Suppressor macrophage treated with lipopolysaccharide for 4 hours (primary cell): ENCODE measurements around the gene CDK2AP2.

ENCODE experiments used
- DNase-seq: peaks from one replicate; pipeline ENCODE4 v3.0.0-alpha.2; 2020

Gene CDK2AP2

DNA sequence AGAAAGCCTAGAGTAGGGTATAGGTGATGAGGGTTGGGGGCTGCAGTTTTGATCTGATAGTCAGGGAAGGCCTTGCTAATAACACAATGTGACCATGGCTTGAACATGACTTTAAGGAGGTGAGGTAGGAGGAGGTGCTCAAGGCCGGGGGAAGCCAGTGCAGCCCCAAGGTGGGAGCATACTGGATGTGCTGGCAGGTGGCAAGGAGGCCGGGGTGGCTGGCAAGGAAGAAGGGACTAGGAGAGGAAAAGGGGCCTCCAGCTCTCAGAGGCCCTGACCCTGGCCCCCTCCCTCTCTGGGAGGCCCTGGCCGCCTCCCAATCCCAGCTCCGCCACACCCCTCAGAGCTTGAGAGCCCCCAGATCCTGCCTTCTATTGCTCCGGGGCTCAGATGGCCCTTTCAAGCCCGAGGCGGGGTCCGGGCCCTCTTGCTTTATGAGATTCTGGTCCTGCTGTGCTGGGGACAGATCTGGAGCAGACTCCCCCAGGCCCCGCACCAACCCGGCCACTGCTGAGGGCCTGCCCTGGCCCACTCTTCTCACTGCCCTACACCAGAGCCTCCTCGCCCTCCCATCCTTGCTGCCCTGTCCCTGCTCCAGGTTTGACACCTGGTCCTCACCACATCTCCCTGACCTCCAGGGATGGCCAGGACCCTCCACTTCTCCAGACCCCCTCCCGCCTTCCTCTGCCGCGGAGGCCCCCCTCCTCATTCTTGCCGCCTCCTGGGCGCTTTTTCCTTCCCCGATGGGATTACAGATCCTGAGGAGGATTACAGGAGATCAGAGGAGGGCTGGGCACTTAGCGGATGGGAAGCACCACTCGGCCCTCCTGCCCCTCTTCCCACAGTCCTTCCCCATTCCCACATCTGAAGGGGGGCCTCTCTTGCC, 4.6 kb downstream of the CDK2AP2 start:
- no peak for DNase-seq

DNA sequence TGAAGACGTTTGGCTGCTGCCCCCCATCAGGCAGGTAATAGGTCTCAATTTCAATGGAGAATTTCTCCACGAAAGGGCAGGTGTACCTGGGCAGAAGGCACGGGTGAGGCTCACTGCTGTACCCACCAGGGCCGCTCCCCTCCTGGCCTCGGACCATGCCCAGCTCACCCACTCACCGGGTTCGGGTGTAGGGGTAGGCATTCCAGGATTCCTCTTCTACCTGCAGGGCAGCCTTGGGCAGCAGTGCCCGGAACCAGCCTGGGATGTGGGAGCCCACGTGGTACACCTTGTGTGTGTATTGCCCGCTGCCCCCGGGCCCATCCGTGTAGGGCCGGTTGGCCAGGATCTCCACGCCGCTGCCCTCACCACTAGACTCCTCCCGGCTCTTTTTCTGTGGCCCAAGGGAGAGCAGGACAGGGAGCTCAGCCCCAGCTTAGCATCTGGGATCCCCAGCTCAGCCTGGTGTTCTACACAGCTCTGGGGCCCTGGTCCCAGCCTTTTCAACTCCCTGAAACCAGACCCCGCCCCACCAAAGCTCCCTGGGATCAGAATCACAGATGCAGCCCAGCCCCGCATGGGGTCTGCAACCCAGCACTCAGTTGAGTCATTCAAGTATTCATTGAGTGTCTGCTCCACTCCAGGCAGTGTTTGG, 5.5 kb downstream of the CDK2AP2 start:
- no peak for DNase-seq

DNA sequence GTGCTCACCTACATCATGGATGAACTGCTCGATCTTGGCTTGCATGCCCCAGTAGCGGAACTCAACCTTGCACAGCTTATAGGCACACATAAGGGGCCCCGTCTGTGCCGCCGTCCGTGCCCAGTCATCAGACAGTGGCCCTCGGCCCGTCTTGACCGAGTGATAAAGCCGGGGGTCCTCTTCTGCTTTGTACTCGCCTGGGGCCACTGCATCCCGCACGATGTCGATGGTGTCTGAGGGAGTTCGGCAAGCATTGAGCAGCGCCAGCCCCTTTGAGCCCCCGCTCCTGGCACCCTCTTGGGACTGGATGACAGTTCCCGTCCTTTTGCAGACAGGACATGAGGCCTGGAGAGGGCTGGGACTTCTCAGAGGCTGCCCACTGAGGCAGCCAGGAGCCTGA, 6.1 kb downstream of the CDK2AP2 start:
- no peak for DNase-seq

DNA sequence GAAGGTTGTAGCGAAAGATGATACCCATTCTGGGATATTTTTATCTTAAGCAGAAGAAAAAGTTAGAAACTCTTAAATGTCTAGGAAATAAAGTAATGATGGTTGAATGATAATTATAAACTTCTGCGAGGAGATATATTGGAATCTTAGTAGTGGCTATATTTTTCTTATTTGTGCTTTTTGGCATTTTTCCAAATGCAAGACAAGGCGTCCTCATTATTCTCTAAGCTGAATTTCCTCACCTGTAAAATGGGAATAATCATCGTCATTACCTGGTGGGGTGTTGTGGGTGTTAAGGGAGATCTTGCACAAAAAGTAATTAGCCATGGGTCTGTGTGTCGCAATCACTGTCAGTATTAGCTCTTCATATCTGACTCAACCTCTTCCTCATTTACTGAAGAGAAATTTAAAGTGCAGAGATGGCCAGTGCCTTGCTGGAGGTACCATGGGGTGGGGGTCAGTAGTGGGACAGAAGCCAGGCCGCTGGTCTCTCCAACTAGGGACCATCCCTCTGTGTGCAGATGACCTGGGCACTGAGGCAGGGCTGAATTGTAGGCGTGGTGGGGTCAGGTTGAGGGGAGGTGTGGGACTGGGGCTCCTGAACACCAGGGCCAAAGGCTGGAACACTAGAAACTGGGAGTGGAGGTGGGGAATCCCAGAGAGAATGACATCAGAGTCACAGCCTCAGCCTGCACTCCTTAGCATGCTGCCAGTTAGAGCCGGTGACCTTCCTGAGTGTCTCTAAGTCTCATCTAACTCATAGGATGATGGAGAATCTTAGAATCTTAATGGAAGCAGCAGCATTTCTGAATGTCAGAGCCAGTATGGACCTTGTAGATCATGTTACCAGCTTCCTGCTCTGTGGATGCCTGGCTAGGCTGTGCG, 6.9 kb downstream of the CDK2AP2 start:
- DNase-seq = peak; percentile 76

DNA sequence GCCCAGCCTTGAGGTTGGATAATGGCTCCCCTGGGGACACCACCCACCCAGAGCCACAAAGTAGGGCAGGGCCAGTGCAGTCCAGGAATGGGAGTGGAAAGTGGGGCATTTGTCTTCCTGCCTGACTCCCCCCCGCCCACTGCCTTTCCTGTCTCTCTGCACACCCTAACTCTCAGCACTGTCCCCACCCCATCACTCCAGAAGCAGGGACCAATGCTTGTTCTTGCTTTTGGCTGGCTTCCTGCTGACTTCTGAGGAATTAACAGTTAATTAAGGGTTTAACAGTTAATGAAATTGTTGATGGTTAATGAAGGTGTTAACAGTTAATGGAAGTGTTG, 7.5 kb downstream of the CDK2AP2 start:
- no peak for DNase-seq

DNA sequence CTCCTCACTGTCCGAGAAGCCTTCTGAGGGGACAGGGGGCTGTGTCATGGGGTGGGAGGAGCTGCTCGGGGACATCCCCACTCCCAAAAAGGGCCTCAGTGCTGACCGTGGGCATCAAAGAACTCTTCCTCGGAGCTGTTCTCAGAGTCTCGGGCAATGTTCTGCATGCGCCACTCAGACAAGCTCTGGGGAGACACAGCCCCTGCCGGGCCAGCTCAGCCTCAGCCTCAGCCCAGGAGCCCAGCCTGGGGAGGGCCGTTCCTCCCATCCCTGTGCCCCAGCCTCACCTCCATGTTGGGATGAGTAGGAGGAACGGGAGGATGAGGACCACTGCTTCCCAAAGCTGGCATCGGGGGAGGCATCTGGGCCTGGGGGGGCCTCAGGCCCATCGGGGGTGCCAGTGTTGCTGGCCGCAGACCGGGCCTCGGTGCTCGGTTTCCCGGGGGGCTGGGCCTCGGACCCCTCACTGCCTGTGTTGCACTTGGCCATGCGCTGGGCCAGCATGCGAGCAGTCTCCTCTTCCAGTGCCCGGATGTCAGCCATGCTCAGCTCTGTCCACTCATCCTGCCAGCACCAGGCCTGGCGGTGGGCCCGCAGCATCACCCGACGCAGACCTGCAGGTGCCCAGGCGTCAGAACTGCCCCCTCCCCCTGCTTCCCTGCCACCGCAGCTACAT, 8.0 kb downstream of the CDK2AP2 start:
- no peak for DNase-seq

DNA sequence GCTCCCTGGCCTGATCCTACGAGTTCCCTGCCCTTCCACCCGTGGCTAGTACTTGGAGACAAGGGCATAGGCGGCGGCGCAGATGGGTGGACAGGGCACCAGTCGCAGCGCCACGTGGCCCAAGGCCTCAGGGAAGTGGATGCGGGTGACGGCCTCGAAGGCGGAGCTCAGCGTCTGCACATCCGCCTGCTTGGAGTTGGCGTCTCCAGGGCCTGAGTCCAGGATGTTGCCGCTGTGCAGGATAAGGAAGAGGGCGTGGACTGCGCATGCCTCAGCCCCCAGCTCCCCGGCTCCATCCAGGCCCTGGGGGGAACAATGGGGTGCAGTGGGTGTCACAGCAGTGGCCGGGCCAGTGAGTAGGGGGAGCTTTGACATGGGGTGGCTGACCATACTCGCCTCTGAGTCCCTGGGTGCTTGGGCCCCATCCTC, 9.4 kb downstream of the CDK2AP2 start:
- DNase-seq = no peak

DNA sequence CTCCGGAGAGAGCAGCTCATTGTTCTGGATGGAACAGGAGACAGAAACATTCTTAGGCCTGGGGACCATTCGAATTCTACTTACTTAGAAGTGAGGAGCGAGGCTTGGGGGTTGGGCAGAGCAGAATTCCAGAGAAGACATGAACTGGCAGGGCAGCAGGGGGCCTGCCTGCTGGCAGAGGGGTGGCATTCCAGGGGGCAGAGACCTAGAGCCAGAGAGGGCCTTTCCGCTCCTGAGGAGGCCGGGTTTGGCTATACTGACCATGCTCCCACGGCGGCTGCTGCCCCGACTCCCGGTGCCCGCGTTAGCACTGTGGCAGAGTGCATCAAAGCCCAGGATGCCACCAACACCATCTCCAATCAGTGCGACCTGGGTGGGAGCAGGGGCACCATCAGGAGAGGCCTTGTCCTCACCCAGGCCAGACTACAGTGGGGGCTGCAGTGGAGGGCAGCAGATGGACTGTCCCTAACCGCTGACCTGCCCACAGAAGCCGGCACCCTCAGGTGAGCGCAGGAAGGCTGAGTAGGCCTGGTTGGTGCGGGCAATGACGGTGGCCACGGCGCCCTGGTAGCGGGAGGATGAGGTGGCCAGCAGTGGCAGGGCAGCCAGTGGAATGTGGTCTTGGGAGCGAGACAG, 10.2 kb downstream of the CDK2AP2 start:
- no peak for DNase-seq

DNA sequence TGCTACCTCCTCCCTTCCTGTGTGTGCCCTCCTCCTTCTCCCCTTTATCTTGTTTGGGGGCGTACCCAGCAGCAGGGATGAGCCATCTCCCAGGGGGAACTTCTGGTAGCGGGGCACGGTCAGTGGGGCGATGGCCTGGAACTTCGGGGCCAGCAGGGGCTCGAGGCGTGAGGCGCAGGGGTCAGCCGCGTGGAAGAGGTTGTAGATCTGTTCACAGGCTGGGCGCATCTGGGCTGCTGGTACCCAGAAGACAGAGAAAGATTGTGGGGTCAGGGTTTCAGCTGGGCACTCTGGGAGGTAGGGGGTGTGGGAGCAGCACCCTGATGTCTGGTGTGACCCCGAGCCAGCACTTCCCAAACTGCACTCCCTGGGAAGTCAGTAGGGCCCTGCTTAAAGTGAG, 11.8 kb downstream of the CDK2AP2 start:
- DNase-seq = no peak

DNA sequence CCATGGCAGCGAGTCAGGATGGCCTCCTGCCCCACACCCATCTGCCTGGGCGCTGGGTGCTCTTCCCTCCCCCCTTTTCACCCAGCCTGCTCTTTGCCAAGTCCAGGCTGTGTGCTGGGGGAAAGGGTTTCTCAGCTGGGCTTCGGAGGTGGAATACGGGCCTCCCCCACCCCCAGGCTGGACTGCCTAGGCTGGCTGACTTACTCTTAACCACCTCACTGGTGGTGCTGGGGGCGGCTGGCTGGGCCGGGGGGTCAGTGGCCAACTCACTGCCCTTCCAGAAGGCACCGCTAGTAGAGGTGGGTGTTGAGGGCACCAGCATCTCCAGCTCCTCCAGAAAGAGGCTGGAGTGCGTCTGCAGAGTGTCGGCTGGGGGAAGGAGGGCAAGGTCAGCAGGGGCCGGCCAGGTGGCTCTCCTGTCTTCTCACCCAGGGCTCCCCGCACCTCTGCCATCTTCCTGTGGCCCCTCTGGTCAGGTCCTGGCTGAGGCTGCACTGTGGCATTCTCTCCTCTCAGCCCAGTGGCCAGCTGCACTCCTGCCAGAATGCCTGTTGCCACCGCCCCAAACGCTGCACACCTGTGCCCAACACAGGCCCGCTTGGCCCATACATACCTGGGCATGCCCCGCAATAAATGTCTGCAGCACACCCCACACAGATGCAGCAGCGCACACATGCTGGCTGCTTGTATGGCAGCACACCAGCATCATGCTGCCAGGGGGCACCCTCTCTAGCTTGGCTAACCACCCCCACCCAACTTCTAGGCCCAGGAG, 12.5 kb downstream of the CDK2AP2 start:
- DNase-seq = no peak

DNA sequence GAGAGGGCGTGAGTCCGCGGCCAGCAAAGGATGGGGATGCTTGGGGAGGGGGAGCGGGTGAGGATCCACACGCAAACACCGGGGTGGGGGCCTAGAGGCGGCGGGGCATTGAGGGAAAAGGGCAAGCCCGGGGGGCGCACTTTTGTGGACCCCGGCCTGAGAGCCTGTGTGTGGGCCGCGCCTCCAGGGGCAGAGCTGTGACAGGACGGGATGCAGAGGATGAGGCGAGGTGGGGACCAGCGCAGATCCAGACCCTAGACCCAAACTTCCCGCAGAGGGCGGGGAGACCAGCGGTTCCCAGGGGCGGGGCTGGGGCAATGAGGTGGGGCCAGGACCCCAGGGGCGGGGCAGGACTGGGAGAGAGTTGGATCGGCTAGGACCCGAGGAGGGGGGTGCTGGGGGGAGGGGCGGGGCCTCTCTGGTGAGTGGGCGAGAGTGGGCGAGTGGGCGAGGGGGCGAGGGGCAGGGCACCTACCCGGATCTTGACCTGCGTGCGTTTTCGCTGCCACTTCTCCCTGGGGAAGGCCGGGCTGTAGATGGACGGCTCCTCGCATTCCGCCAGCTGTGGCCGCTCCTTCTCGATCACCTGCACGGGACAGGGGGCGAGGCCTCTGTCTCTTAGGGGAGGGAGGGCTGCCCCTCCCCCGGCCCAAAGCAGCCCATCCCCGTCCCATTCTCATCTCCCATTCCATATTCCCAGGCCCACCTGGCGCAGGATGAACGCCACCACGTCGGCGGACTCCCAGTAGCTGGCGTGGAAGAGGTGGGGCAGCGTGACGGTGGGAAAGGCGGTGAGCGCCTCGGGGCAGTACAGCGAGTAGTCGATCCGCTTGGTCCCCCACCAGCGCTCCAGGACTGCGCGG, 13.4 kb downstream of the CDK2AP2 start:
- no peak for DNase-seq

DNA sequence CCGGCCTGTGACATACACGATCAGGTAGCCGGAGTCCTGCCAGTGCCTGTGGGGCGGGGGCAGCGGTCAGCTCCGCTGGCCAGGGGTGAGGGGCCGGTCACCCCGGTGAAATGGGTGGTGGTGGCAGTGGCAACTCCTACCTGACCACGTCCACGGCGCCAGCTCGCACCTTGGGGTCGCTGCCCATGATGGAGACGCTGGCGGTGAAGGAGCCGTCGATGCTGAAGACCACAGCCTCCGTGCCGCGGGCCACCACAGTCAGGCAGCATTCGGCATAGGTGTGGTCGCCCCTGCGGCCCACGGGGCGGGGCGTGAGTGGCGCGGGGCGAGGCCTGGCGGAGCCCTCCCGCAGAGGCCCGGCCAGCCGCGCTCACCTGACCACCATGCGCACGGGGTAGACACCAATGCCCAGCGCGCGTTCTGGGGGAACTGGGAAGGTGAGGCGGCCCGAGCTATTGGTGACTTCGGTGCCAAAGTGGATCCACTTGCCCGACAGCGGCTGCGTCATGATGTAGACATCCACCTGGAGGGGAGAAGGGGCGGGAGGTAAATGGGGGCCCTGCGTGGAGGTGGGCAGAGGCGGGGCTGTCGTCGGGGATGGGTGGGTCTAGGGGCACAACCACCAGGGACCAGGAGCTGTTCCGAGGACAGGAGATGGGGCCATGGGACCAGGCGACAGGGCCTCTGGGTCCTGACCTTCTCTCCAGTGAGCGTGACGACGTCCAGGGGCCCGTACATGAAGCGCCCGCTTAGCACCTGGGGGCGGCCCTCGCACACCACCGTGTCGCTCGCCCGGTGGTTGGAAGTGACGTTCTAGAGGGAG, 14.2 kb downstream of the CDK2AP2 start:
- no peak for DNase-seq

DNA sequence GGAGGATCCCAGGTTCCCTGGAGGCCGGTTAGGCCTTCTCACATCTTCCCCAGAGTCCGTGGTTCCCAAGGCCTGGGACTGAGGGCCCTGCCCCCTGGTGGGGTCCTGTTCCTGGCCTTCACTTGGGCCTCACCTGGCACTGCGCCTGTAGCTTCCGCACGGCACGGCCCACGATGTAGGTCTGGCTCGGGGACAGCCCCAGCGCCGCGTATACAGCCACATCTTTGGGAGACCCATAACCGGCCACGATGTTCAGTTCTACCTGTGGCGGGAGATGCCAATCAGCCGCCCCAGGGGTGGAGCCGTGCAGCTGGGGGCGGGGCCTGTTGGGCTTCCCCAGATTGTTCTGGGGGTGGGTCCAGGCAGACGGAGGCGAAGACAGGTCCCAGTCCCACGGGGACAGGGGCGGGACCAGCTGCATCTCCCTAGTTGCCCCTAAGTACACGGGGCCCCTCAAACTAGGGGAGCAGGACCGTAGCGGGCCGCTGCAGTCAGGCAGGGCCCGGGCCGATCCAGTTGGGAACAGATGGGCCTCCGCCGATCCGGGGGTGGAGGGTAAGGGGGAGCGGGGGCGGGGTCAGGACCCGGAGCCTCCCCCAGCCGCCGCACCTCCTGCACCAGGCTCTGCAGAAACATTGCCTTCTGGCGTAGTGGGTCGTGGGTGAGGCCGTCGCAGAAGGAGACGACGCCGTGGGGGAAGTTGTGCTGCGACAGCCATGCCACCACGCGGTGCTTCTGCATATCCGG, 15.0 kb downstream of the CDK2AP2 start:
- DNase-seq = no peak

DNA sequence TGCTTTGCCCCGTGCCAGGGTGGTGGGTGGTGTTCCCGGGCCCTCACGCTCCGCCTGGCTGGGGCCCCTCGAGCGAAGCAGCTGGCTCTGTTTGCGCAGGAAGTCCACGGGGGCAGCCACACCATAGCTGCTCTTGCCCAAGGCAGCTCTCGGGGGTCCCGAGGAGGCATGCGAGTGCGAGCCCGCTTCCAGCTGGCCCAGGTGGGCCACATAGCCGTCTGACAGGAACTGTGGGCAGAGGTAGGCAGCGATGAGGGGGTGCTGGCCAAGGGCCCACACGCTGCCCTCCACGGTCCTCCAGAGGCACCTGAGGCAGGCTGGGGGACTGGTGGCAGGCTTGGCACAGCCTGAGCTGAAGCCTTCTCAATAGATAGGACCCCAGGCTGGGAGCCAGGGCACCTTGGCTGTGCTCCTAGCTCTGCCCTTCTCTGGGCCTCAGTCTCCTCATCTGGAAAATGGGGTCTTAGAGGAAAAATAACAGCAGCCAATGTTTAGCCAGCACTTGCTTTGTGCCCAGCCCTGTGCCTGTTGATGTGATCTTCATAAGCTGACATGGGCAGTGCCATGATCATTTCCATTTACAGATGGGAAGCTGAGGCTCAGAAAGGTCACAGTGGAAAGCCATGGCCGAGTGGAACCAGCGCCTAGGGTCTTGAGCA, 15.8 kb downstream of the CDK2AP2 start:
- DNase-seq = no peak

DNA sequence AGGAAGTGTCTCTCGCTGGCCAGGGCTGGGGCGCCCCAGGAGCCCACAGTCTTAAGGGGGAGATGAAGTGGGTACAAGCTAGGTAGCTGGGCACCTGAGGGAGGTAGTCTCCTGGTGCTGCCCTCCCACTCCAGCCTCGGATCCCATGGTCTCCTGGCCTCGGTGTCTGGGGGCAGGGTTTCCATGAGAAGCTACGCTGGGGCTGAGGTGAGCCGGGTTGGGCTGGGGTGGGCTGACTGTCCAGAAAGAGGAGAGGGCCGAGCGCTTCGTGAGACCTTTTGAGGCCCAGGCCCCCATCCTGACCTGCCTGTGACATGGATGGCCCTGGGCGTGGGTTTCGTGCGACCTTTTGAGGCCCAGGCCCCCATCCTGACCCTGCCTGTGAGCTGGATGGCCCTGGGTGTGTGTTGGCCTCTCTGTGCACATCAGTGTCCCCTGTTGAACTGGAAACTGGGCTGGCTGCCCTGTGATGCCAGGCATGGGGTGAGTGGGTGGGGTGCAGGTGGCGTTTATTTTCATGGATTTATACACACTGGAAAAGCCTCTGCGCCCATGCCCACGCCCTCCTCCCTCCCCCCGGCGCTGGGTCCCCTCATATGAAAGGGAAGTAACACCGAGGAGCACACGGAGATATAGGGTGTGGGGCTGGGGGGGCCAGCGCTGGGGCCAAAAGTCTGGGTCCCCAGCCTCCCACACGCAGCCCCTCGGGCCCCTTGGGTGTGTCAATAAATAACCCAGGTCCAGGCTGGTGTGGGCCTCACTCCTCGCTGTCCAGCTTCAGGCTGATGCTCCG, 16.5 kb downstream of the CDK2AP2 start:
- DNase-seq = no peak

DNA sequence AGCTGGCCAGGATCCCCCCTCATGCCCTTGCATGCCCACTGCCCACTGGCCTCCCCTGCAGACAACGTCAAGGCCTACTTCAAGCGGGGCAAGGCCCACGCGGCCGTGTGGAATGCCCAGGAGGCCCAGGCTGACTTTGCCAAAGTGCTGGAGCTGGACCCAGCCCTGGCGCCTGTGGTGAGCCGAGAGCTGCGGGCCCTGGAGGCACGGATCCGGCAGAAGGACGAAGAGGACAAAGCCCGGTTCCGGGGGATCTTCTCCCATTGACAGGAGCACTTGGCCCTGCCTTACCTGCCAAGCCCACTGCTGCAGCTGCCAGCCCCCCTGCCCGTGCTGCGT, 17.3 kb downstream of the CDK2AP2 start:
- DNase-seq = no peak

DNA sequence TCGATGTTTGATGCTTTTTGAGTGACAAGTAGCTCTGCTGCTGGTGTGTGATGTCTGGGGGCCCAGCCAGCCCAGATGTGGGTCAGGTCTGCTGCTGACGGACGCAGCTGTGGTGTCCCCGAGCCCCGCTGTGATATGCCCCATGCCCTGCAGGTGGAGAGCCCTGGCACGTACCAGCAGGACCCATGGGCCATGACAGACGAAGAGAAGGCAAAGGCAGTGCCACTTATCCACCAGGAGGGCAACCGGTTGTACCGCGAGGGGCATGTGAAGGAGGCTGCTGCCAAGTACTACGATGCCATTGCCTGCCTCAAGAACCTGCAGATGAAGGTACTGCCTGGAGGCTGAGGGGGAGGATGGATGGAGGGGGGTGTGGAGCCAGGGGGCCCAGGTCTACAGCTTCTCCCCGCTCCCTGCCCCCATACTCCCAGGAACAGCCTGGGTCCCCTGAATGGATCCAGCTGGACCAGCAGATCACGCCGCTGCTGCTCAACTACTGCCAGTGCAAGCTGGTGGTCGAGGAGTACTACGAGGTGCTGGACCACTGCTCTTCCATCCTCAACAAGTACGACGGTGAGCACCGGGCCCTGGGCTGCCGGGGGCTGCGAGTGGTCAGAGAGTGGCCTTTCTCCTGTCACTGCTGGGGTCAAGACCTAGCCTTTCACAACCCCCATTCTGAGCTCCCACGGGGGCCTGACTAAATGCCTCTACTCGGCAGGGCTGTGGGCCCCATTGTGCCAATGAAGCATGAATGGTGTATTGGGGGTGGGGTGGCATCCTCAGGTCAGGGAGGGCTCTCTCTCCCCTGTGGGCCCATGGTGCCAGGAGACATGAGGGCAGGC, 17.9 kb downstream of the CDK2AP2 start:
- DNase-seq = no peak
